HG02943 (cell line): Measurements from ENCODE around the gene RENBP.
"Not testable (repeated sequence)": the region's sequence is repeated elsewhere in the genome, so short reads cannot be mapped to it uniquely, and the experiment has no call there.

Experiments used
- ATAC-seq: cut with Tn5 transposase; IDR thresholded peaks from one replicate; pipeline ENCODE4 v1.9.1; 2021; ENCODE audit warnings: mild to moderate bottlenecking, low read depth, moderate library complexity; ENCODE audit not compliant: unreplicated experiment

RENBP gene

DNA sequence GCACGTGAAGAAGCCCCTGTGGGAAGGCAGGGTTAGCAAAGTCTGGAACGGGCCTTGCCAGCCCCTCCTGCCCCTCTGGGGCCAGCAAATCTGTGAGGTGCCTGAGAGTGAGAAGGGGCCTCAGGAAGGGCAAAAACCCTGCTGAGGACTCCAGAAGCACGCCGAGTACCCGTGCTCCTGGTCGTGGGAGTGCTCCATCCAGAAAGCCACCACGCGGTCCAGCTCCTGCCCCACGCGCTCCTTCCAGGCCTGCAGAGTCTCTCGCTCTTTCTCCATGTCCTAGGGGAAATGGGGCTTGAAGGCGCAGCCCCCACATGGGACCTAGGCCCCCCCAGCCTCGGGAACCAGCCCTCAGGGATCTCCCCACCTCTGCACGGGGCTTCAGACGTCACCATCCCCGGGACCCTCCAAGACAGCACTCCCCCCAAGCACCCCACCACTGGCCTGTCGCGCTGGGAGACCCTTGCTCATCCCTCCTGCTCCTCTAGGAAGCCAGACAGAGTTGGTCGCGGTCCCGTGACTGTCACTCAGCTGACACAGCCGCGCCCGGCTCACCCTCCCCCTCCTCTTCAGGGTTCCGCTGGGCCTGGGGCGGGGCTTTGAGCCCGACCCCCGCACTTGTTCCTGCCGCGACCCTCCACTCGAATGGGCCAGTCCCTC lies at the start of gene RENBP:
Gene RENBP, minus strand, starts transcription at position 504 of the 660 bp plus-strand sequence. Its CDS starts 33 bp downstream, at position 471.
- ATAC-seq = no peak

DNA sequence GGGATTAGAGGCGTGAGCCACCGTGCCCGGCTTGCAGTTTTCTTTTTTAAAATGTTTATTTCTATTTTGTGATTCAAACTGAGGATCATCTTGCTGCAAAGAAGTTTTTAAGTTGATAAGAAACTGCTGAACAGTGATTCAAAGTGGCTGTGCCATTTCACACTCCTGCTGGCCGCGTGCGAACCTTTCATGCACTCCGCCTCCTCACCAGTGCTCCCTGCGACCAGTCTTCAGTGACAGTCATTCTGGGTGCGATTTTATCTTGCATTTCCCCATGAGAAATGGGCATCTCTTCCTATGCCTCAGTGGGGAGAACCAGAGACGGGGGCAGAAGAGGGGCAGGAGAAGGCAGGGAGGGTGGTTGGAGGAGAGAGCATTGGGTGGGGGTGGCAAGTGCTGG lies 49.5 kb upstream of the RENBP start:
- no peak for ATAC-seq

DNA sequence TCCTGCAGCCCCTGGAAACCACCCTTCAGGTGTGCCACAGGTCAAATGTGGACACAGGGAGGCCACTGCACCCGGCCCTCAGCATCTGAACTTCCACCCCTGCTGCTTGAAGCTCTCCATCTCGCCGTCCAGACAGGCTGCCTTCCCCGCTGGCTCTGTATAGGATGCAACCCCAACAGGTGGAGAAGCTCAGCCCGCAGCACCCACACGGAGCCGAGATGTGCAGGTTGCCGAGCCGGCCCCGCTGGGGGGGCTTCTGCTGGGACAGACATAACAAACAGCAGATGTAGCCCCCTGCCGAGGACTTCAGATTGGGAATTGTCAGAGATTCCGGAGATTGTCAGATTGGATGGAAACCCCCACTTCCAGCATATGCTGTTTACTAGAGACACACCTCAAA lies 48.6 kb upstream of the RENBP start:
- ATAC-seq = no peak

DNA sequence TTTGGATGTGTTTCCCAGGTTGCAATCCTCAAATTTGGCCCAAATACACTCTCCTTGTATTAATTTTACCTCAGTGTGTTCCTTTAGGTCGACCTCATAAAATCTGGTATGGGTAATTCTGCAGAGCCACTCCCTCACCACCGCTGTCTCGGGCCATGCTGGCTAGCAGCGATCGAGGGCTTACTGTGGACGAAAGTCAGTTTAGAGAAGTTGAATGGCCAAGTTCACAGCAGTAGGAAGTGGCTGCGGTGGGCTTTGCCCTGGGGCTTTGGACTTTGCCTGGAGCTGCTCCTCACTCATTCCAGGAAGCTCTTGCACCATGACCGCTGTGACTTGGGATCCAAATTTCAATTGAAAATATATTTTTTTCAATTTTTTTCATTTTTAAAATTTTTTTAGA lies 47.7 kb upstream of the RENBP start:
- no peak for ATAC-seq

DNA sequence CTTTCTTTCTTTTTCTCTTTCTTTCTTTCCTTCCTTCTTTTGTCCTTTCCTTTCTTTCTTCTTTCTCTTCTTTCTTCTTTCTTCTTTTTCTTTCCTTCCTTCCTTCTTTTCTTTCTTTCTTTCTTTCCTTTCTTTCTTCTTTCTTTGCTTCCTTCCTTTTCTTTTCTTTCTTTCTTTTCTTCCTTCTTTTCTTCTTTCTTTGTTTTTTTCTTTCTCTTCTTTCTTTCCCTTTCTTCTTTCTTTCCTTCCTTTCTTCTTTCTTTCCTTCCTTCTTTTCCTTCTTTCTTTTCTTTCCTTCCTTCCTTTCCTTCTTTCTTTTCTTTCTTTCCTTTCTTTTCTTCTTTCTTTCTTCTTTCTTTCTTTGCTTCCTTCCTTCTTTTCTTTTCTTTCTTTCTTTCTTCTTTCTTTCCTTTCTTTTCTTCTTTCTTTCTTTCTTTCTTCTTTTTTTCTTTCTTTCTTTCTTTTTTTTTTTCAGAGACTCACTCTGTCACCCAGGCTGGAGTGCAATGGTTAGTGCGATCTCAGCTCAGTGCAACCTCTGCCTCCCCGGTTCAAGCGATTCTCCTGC lies 46.7 kb upstream of the RENBP start:
- no peak for ATAC-seq

DNA sequence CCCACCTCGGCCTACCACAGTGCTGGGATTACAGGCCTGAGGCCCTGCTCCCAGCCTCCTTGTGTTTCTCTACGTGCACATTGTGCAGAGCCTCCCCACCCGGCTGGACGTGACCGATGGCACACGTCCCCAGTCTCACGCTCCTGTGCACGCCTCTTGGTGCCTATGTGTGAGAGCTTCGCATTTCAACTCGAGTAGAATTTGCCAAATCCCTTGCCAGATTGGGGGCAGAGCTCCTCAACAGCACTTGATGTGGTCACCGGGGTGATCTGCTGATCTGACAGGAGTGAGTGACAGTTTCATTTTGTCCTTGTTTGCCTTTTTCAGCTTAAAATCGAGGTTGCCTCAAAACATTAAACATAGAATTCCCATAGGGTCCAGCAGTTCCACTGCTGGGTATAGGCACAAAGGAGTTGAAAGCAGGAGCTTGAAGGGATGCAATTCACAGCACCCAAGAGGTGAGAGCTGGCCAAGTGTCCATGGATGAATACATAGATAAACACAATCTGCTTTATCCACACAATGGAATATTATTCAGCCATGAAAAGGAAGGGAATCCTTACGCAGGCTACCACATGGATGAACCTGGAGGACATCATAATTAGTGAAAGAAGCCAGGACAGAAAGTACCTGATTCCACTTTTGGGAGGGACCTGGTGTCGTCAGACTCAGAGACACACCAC lies 45.7 kb upstream of the RENBP start:
- no peak for ATAC-seq

DNA sequence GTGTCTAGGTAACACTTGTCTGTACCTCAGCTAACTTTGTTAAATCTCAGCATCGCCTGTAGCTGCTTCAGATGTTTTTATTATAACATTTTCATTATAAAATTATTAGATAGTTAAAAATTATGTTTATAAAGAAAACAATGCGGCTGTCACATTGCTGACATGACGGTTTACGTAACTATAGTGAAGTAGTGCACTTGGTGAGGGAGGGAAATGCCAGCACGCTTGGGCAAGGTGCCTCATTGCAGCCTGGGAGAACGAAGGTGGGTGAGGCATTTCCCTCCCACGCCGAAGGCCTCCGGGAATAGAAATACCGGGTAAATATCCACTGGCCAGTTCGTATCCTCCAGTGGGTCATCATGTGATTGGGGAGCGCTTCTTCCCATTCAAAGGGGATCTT lies 44.0 kb upstream of the RENBP start:
- ATAC-seq = no peak

DNA sequence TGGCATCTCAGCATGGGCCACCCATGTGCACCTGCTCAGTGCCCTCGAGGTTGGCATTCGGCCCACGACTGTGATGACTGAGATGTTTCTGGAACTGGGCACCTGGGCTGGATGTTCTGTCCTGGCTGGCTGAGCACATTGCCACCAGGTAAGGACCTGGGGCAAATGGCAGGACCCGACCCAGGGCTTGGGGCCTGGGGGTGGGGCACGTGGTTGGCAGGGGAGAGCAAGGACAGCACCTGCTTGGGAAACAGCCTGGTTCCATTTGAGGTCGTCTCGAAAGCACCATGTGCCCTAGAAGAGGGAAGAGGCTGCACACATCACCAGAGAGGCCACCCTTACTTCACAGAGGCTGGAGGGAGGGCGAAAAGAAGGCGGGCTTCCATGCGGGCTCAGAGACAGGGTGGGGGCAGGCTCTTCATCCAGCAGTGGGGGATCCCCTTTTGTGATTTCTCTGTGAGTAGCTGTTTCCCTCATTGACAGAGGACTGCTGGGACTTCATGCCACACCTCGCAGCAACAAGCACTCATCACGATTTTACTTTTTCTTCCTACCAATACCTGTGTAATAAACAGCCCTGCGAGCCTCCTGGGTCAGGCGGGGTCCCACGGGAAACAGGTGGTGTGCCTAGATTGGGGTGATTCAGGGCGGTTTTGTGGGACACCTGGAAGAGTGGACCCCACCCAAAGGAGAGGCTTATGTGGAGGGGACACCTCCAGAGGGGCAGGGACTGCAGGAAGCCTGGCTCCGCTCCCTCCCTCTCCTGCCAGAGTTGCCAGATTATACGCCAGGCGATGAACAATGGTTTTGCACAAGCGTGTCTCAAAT lies 40.1 kb upstream of the RENBP start:
- ATAC-seq = no peak

DNA sequence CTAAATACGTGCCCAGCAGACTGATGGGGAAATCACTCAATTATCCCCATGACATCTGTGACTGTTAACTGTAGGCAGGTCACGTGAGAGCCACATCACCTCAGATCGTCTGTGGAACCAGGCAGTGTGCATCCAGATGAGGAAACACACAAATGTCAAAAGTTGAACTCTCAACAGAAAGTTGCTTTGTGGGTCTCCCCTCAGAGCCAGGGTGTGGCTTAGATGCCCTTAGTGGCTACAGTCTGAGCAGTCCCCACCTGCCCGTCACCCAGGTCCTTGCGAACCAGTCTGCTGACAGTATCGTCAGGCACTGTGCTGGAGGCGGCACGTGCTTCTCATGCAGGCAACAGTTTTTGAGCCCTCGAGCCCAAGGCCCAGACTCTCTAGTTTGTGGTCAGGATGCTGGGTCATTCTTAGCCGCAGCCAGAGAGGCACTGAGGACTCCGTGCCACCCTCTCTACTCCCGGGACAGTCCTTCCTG lies 38.9 kb upstream of the RENBP start:
- ATAC-seq = no peak

DNA sequence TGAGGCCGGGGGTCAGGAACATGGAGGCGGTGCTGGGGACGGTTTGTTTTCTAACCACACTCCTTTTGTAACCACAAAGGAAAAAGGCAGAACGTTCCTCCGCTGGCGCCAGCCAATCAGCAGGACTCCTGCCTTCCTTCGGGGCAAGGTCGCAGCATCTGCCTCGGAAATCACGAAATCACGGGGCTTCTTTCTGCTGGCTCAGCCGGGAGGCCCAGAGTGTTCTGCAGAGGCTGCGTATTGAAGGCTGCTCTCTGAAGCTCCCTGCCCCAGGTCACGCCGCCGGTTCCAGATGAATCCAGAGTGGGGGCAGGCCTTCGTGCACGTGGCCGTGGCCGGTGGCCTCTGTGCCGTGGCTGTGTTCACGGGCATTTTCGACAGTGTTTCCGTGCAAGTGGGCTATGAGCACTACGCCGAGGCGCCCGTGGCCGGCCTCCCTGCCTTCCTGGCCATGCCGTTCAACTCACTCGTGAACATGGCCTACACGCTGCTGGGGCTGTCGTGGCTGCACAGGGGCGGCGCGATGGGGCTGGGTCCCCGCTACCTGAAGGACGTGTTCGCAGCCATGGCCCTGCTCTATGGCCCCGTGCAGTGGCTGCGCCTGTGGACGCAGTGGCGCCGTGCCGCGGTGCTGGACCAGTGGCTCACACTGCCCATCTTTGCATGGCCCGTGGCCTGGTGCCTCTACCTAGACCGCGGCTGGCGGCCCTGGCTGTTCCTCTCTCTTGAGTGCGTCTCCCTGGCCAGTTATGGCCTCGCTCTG lies 37.5 kb upstream of the RENBP start:
- no peak for ATAC-seq

DNA sequence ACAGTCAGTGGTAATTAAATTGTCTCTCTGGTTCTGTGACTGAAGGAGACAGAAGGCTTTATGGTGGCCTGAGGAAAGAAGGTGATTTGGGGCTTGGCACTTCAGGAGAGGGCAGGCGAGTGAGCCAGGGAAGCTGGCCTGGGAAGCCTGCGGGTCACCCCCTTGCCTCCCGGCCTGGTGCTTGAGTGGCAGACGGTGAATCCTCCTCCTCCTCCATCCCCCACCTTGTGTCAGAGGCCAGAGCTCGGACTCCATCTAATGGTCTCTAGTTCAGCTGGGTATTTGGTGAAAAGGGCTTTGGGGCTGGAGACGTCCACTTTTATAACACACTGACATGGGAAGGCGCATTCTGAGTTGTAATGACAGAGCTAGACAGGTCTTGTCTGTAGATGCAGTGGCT lies 36.8 kb upstream of the RENBP start:
- no peak for ATAC-seq

DNA sequence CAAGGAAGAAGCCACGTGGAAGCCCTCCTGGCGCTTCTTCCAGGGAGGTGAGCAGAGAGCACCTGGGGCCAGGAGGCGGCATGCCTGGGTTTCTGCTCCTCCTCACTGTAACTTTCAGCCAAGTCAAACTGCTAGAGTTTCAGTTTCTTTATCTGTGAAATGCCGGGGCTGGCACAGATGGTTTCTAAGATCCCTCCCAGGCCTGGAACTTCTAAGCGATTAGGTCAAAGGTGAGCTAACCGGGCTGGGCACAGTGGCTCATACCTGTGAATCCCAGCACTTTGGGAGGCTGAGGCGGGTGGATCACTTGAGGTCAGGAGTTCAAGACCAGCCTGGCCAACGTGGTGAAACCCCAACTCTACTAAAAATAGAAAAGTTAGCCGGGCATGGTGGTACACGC lies 36.0 kb upstream of the RENBP start:
- not testable (repeated sequence) for ATAC-seq

DNA sequence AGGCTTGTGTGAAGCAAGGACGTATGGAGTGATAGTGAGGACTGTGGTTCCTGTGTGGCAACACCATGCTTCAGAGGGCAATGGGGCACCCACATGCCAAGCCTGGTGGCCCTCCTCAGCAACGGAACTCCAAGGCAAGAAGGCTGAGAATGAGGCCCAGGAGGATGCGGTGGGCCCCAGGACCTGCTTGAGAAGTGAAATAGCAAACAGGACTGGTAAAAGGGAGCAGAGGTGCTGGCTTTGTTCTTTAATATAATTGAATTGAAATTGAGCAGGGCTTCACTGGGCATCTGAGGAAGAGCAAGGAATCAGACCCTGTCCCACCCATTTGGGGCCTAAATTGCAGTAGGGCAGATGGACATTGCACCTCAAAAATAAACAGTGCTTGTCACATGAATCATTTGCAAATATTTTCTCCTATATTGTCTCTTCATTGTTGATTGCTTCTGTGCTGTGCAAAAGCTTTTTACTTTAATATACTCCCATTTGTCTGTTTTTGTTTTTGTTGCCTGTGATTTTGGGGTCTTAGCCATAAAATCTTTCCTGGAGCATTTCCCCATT lies 30.4 kb upstream of the RENBP start:
- ATAC-seq = no peak

DNA sequence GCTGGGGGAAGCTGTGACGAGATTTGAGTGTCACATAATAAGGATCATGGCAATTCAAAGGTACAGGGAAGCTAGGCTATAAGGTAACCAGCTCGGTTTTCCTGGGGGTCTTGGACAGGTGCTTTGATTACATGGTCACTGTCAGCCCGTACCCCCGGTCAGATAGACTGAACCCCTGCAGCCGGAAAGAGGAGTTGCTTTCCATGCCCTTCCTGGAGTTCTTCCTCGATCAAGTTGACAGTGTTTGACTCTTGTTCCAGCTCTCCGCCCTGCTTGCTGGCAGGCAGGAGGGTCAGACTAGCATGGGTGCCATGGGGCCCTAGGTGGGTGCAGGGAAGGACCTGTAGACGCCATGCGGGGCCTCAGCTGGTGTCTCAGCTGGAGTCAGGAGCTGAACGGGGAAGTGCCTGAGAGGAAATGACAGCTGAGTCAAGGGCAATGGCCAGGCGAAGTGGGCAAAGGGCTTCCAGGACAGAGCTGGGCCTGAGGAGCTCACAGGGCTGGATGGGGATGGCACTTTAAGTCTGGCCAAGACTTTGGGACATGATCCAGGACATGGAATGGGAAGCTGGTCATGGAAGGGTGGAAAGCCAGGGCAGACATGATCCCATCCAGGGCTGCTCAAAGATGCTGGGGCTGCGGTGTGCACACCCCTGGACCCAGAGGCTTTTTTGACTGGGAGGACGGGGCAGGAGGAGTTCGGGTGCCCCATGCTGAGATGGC lies 29.7 kb upstream of the RENBP start:
- ATAC-seq = no peak

DNA sequence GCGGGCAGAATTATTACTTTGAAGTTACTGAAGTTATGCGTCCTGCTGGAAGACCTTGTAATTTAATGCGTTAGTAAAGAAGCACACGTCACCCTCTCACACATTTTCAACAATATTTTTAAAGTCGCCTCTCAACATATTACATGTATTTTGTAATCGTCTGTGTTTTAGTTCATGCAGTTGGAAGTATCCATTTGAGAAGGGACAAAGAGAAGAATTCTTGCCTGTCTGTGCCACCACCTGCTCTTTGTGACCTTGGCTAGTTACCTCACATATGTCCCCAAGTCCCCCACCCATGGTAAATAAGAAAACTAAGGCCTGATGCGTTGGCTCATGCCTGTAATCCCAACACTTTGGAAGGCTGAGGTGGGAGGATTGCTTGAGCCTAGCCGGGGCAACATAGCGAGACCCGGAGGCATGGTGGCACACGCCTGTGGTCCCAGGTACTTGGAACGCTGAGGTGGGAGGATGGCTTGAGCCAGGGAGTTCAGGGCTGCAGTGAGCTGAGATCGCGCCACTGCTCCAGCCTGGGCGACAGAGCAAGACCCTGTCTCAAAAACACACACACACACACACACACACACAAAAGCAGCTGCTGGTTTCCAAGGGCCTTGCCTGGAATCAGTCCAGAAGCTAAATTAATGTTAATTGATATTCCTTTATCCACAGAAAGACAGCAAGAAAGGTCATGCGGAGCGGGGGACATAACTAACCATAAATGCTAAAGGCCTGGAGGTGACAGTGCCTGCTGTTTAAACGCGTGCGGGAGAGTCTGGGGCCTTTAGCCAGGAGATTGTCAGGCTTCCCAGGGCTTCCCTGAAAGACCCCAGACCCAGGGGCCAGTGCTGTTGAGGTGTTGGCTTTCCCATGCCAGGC lies 28.9 kb upstream of the RENBP start:
- ATAC-seq = no peak

DNA sequence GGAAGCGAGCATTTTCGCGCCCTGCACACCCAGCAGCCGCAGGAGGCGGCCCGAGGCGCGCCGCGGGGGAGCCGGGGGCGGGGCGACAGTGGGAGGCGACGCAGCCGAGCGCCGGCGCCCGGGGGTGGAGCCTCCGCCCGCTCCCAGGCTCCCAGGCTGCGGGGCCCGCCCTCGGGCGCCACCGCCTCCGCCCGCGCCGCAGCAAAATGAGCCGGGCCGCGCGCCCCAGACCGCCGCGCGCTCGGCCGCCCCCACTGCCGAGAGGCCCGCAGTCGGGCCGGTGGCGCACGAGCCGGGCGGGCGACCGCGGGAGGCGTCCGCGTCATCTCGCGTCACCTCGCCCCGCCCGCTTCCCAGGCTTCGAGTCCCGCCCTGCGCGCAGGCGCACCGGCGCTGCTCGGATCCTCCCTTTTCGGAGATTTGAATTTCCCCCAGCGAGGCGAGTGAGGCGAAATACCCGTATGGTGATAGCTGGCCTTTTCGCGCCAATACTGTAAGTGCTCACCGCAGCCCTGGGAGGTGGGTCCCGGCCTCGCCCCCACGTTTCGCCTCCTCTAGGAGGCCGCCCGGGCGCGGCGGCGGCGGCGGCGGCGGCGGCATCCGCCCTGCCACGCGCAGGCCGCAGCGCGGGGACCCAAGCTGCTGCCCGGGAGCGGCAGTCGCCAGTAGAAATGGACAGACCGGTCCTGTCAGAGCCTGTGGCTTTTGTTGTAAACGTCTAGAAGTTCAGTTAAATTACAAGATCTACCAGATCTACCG lies 28.1 kb upstream of the RENBP start, which contains the start of gene TMEM187:
Gene TMEM187, plus strand, starts transcription at position 387 of the 759 bp plus-strand sequence. CDS start 9,309 bp downstream, outside the sequence.
- peak; percentile 45 for ATAC-seq
